Measurements from ENCODE around the gene RPH3AL. TPM values are rescaled to one million over a fixed set of nuclear protein-coding genes. Genes with fewer than 3 reads are reported as not detected.

The RPH3AL gene
- total RNA-seq, 1 donor from 2014 or later: 16.9 TPM

DNA sequence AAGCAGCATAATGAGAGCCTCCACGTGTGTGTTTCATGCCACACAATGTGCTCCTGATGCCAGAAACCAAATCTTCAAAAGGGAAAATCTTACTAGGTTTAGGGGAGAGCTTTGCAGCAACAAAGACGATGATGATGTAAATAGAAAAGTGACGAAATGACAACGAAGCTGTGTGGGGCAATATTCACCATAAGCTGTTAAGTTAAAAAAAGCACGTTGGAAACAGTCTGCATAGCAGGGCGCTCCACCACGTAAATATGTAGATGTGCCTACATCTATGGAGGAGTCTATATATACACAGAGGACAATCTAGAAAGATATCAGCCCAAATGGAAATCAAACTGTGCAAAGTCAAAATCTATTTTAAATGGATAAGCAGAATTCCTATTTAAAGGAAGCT, 61.0 kb downstream of the RPH3AL start:
- TF ChIP-seq, protein P1, sequence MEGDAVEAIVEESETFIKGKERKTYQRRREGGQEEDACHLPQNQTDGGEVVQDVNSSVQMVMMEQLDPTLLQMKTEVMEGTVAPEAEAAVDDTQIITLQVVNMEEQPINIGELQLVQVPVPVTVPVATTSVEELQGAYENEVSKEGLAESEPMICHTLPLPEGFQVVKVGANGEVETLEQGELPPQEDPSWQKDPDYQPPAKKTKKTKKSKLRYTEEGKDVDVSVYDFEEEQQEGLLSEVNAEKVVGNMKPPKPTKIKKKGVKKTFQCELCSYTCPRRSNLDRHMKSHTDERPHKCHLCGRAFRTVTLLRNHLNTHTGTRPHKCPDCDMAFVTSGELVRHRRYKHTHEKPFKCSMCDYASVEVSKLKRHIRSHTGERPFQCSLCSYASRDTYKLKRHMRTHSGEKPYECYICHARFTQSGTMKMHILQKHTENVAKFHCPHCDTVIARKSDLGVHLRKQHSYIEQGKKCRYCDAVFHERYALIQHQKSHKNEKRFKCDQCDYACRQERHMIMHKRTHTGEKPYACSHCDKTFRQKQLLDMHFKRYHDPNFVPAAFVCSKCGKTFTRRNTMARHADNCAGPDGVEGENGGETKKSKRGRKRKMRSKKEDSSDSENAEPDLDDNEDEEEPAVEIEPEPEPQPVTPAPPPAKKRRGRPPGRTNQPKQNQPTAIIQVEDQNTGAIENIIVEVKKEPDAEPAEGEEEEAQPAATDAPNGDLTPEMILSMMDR (IDR thresholded peaks at IDR 0.05; ENCODE audit: unreplicated experiment): no peak
- Mint-ChIP-seq H3K36me3 (peaks cover 3% of the 10 kb centered on the region), H3K27me3 (ENCODE audit: low read depth) (peaks cover 2% of the 10 kb centered on the region), H3K27ac (no peak overlapping the region), H3K4me3 (no peak overlapping the region), H3K4me1 (no peaks in the 10 kb centered on the region), H3K9me3 (no peaks in the 10 kb centered on the region)
- no peak for DNase-seq (ENCODE audit: low spot score in 2 of 2, unreplicated experiment in 2 of 2)

DNA sequence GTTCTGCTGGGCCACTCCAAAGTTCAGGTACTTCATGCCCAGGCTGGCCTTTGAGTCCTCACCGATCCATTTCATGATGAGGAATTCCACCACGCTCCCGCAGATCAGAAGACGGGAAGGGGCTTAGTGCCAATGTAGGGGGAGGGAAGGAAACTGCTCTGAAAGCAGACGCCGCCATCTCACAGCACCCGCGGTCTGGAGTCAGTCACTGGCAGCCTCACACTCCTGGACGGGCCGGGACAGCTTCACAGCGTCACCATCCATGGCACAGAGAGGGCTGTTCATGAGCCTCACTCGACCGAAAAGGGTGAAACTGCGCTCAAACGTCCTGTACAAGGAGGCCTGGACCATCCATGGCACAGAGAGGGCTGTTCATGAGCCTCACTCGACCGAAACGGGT, 62.0 kb downstream of the RPH3AL start:
- Mint-ChIP-seq H3K36me3 (peaks cover 3% of the 10 kb centered on the region), H3K9me3 (no peaks in the 10 kb centered on the region), H3K27me3 (ENCODE audit: low read depth) (peaks cover 2% of the 10 kb centered on the region), H3K27ac (no peak overlapping the region), H3K4me1 (no peaks in the 10 kb centered on the region), H3K4me3 (no peak overlapping the region)
- TF ChIP-seq, protein P1 (IDR thresholded peaks at IDR 0.05; ENCODE audit: unreplicated experiment): no peak
- DNase-seq (ENCODE audit: low spot score in 2 of 2, unreplicated experiment in 2 of 2): peak in 1 of 2 experiments; percentile 15

DNA sequence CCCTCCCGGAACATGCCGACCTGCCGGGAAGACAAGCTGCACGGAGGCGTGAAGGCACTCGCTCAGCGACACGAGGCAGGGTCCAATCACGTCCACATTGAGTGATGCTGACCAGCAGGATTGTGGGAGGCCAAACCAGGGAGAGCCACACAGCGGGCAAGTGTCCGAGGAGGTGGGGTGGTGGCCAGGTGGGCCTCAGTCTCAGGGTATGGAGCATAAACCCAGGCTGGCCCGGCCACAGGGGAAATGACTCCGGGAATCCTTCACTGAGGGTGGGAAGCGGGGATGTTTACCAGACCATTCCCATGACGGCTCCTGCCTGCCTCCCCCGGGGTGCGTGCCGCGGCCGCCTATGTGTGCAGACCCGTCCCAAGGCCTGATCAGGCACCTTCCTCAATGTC, 62.5 kb downstream of the RPH3AL start:
- peaks cover 3% of the 10 kb centered on the region for H3K36me3 Mint-ChIP-seq
- TF ChIP-seq, protein P1 (IDR thresholded peaks at IDR 0.05; ENCODE audit: unreplicated experiment): no peak
- peaks cover 2% of the 10 kb centered on the region for H3K27me3 Mint-ChIP-seq (ENCODE audit: low read depth)
- no peak overlapping the region for H3K4me3 Mint-ChIP-seq
- H3K4me1 Mint-ChIP-seq: no peaks in the 10 kb centered on the region
- no peaks in the 10 kb centered on the region for H3K9me3 Mint-ChIP-seq
- peak in 1 of 2 experiments; percentile 9 for DNase-seq (ENCODE audit: low spot score in 2 of 2, unreplicated experiment in 2 of 2)
- H3K27ac Mint-ChIP-seq: no peak overlapping the region

DNA sequence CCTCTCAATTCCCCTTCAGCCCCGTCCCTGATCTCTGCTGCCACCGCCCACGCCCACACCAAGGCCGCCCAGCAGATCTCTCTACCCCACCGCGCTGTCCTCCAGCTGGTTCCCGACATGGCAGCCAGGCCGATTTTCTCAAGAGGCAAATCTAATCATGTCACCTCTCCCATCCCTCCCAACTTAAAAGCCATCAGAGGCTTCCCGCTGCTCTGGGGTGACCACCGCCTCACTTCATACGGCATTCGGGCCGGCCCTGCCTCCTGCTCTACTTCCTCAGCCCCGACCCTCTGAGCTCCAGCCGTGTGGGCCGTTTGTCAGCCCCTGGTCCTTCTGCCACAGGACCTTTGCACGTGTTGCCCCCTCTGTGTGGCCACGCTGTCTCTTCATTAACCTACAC, 63.2 kb downstream of the RPH3AL start:
- H3K27ac Mint-ChIP-seq: no peak overlapping the region
- peaks cover 2% of the 10 kb centered on the region for H3K27me3 Mint-ChIP-seq (ENCODE audit: low read depth)
- no peaks in the 10 kb centered on the region for H3K4me1 Mint-ChIP-seq
- no peaks in the 10 kb centered on the region for H3K9me3 Mint-ChIP-seq
- peak in 1 of 2 experiments; percentile 4 for DNase-seq (ENCODE audit: low spot score in 2 of 2, unreplicated experiment in 2 of 2)
- TF ChIP-seq, protein P1 (IDR thresholded peaks at IDR 0.05; ENCODE audit: unreplicated experiment): no peak
- H3K4me3 Mint-ChIP-seq: no peak overlapping the region
- H3K36me3 Mint-ChIP-seq: peaks cover 3% of the 10 kb centered on the region

DNA sequence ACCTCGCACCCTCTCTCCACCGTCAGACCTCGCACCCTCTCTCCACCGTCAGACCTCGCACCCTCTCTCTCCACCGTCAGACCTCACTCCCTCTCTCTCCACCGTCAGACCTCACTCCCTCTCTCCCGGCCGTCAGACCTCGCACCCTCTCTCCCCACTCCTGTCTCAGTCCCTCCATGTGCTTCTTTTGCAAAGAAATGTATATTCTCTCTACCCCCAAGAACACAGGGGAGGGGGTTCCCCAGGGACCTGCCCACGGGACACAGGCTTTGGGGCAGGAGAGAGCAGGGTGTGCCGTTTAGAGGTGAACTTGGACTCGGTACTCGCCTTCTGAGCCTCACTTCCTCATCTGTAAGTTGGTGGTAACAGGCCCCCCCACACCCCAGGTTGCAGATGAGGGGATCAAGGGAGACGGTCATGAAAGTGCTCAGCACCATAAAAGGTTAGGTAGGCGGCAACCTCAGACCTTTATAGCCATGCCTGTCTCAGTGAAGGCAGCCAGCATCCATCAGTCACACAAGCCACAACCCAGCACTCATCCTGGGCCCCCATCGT, 63.7 kb downstream of the RPH3AL start:
- no peaks in the 10 kb centered on the region for H3K4me1 Mint-ChIP-seq
- DNase-seq (ENCODE audit: low spot score in 2 of 2, unreplicated experiment in 2 of 2): peak in 1 of 2 experiments; percentile 13
- no peaks in the 10 kb centered on the region for H3K27me3 Mint-ChIP-seq (ENCODE audit: low read depth)
- peaks cover 3% of the 10 kb centered on the region for H3K36me3 Mint-ChIP-seq
- no peaks in the 10 kb centered on the region for H3K9me3 Mint-ChIP-seq
- H3K27ac Mint-ChIP-seq: no peak overlapping the region
- H3K4me3 Mint-ChIP-seq: no peak overlapping the region
- TF ChIP-seq, protein P1 (IDR thresholded peaks at IDR 0.05; ENCODE audit: unreplicated experiment): no peak

DNA sequence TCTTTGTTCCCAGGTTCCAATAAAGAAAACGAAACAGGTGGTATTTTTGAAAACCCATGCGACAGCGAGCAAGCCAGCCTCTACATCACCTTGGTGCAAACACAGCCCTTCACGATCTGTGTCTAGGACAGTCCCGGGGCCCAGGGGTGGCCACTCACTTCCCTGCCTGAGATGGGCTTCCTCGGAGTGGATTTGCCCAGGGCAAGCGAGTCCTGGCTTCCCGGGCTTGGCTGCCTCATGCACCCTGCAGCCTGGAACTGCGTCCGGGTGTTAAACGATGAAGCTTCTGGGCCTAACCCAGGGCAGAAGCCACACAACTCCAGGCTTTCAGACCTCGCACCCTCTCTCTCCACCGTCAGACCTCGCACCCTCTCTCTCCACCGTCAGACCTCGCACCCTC, 66.0 kb downstream of the RPH3AL start:
- Mint-ChIP-seq H3K4me1 (no peaks in the 10 kb centered on the region), H3K27ac (no peak overlapping the region), H3K27me3 (ENCODE audit: low read depth) (no peaks in the 10 kb centered on the region), H3K36me3 (peaks cover 2% of the 10 kb centered on the region), H3K4me3 (no peak overlapping the region), H3K9me3 (no peaks in the 10 kb centered on the region)
- TF ChIP-seq, protein P1 (IDR thresholded peaks at IDR 0.05; ENCODE audit: unreplicated experiment): no peak
- no peak for DNase-seq (ENCODE audit: low spot score in 2 of 2, unreplicated experiment in 2 of 2)

Measured in mesothelial cell of epicardium (in vitro differentiated cells).